NCI-H128 (cell line): ENCODE data around the gene ADCY7.
"Not testable (repeated sequence)": the region's sequence is repeated elsewhere in the genome, so short reads cannot be mapped to it uniquely, and the experiment has no call there.

Source experiments
- DNase-seq: peaks from one replicate; lab custom pipeline; 2025; ENCODE audit not compliant: unreplicated experiment; lab: John Stamatoyannopoulos, UW

The ADCY7 gene

GRCh38 chr16:50332599-50332998 is 66.2 kb downstream of the ADCY7 start:
- DNase-seq: no peak

- DNase-seq: no peak
Measured at GRCh38 chr16:50334106-50334975, 68.0 kb downstream of the ADCY7 start.

GRCh38 chr16:50335196-50335958 is 69.0 kb downstream of the ADCY7 start:
- DNase-seq: no peak

DNA sequence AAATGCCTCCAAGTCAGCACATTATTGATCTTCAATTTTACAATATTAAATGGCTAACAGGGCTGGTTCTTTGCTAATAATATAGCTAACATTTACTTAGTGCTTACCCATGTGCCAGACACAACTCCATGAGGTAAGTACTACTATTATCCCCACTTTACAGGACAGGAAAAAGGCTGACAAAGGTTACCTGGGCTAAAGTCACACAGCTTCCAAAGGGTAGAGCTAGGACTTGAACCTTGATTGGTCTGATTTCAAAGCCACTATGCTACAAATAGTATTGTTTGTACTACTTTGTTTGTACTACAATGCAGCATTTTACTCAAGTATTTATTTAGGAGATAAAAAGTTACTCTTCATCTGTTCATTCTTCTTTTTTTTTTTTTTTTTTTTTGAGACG is 70.5 kb downstream of the ADCY7 start:
- no peak for DNase-seq

- DNase-seq: no peak
Measured at GRCh38 chr16:50338371-50339231, 72.2 kb downstream of the ADCY7 start.

DNA sequence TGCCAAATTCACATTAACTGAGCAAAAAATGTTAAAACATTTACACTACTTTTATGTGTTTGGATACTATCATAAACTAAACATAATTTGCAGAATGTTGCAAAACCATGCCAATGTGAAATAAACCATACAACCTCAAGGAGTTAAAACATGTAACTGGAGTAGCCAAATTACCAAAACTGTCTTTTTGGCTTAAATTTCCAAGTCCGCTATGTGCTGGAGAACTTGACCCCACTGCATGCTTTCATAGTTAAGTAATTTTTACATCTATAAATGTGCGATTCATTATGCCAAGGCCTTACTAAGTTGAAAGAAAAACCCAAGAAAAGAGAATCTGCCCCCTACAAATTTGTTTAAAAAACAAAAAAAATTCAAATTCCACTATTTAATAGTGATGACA is 74.2 kb downstream of the ADCY7 start:
- DNase-seq: no peak

DNA sequence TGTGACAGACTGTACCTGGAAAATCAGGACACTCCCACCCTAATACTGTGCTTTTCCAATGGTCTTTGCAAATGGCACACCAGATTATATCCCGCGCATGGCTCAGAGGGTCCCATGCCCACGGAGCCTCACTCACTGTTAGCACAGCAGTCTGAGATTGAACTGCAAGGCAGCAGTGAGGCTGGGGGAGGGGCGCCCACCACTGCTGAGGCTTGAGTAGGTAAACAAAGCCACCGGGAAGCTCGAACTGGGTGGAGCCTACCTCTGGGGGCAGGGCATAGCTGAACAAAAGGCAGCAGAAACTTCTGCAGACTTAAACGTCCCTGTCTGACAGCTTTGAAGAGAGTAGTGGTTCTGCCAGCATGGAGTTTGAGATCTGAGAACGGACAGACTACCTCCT is 77.2 kb downstream of the ADCY7 start:
- not testable (repeated sequence) for DNase-seq

GRCh38 chr16:50345210-50345609 is 78.9 kb downstream of the ADCY7 start:
- DNase-seq: not testable (repeated sequence)

- DNase-seq: no peak
Measured at GRCh38 chr16:50351116-50351515, 84.8 kb downstream of the ADCY7 start.

- no peak for DNase-seq
Measured at GRCh38 chr16:50351952-50352351, 85.6 kb downstream of the ADCY7 start.

- no peak for DNase-seq
Measured at GRCh38 chr16:50354082-50354481, 87.7 kb downstream of the ADCY7 start.

- DNase-seq: no peak
Measured at GRCh38 chr16:50354629-50355456, 88.5 kb downstream of the ADCY7 start.

DNA sequence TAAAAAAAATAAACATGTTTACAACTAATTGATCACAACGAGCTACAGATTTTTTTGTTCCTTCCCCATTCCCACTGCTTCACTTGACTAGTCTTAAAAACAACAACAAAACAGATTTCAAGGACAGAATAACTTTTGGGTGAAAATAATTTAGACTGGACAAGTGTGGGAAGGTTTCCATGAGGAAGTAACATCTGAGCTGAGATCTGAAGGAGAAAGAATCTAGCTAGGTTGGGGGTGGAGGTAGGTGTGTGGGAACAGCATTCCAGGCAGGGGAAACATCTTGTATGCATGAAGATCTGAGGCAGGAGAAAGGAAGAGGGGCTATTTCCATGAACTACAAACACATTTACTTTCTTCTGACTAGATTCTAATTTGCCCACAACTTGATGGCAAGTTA is 93.3 kb downstream of the ADCY7 start:
- DNase-seq: no peak

GRCh38 chr16:50360033-50360778 is 93.9 kb downstream of the ADCY7 start:
- DNase-seq: no peak

DNA sequence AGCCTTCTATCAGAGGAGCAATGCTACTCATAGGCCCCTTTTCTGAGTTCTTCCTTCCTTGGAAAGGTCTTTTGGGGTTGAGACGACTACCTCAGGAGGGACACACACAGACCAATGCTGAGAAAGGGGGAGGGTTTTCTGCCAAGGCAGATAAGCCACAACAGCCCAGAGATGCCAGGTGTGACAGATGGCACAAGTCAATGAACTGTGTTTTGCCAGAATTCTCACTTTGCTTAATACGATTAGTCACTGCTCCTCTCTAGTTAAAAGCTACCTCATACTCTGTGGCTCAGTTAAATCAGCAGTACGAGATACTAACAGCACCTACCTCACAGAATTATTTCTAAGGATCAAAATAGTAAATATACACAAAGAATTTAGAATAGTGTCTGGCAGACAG is 94.4 kb downstream of the ADCY7 start:
- no peak for DNase-seq

GRCh38 chr16:50363656-50364055 is 97.3 kb downstream of the ADCY7 start:
- DNase-seq: no peak

GRCh38 chr16:50365791-50366575 is 99.6 kb downstream of the ADCY7 start:
- DNase-seq: no peak
